ENCODE measurements around the gene CADPS2.

Gene CADPS2

GRCh38 chr7:122584676-122585251 is 301.5 kb downstream of the CADPS2 start:
- DNase-seq = no peak

- no peak for DNase-seq
Measured at GRCh38 chr7:122578350-122578749, 307.9 kb downstream of the CADPS2 start.

- no peak for DNase-seq
Measured at GRCh38 chr7:122577449-122578003, 308.7 kb downstream of the CADPS2 start.

DNA sequence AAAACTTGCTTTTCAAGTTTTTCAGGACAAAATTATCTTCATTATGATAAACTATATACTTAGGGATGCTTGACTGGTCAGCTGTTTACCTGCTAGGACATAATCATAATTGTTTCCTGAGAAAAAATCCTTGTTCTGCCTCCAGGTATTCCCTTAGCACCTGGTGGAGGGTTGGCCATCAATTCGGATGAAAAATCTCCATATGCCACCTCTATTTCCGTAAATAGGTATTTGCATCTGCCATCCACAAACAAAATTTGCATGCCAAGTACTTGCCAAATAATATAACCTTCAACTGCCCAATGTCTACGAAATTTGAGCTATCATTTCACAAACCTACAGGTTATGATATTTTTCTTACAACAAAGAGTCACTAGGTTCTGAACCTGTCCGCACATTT is 313.6 kb downstream of the CADPS2 start:
- no peak for DNase-seq

- DNase-seq = no peak
Measured at GRCh38 chr7:122561326-122561725, 324.9 kb downstream of the CADPS2 start.

DNA sequence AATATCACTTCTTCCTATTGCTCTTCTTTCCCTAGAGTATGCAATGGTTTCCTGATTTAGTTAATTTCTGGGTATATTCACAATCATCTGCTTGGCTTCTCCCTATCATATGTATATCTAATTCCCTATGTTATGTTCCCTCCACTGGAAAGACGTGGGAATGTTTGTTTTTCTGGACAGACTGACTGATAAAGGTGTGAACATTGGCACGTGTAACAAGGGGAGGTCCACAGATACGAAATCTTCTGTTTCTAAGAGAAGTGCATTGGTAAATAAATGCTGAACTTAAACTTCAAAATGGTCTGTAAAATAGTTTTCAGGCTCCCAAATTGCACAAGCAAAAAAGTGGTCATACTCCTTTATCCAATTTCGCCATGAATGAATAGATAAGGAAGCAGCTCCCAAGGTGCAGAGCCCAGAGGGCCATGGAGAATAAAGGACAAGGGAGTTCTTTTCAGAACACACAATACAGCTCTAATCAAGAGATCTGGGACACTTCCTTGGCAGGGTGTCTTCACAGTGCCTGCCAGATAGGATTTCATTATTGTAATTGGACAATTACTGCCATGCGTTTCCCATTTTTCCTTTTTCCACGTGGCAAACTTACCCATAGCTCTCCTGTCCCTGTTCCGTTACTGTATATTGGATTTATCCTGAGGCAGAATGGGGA is 329.3 kb downstream of the CADPS2 start:
- DNase-seq = no peak

DNA sequence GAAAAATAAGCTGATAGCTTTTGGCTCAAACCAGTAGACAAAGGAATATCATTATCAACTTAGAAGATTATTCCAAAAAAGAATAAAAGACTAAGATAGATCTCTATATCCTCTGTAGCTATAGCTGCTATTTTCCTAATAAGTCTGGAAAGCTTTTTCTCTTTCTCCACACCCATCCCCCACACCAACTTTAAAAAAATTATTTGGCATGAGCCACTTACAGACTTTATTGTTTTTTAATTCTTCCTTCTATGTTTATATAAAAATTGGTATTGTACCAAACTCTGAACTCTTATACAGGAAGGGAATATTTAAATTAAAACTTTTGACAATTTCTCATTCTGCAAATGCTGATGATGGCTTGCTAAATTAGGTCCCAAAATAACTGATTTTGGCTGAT is 330.0 kb downstream of the CADPS2 start:
- no peak for DNase-seq

- no peak for DNase-seq
Measured at GRCh38 chr7:122553761-122554160, 332.5 kb downstream of the CADPS2 start.

DNA sequence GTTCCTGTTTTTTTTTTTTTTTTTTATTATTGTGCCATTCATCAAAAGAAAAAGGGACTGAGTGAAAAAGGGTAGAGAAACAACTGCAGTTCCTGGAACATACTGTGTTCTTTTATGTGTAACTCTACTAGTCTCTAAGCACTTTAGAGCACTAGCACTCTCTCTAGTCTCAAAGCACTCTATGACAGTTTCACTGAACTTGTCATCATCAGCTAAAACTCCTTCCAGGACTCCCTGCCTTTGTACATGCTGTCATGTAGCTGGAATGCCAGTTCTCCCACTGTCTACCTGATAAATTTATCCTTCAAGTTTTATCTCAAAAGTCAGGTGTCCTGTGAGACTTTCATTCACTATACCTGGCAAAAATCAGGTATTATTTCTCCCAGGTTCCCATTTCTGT is 333.5 kb downstream of the CADPS2 start:
- DNase-seq = no peak

GRCh38 chr7:122550545-122550944 is 335.7 kb downstream of the CADPS2 start:
- no peak for DNase-seq

DNA sequence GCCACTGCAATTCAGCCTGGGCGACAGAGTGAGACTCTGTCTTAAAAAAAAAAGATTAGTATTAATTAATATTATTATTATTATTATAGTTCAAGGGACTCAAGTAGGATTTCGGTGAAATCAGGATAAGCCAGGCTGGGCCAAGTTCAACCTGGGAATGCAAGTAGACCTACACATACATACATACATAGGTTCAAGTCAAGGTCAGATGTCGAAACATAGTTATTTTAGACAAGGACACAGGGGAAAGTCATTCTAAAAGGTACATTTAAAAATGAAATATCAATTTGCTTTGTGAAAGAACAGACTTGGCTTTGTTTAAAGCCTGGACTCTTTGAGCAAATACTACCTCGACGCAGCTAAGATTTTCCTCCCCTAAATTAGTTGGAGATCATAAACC is 336.7 kb downstream of the CADPS2 start:
- no peak for DNase-seq

DNA sequence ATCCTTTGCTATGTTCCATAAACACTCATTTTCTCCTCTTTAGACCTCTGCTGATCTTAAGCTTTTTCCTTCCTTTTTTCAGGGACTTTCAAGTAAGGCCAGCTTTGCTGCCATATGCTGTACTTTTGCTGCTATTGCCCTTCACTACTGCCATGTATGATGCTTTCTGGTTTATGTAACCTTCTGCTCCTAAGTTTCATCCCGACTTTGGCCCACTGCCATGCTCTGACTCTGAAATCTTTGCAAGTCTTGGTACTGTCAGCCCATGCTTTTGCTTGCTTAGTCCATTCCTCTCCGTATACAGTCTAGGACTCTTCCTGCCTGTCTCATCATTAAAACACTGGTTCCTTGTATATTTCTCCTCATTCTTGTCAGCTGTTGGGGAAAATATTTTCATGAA is 339.8 kb downstream of the CADPS2 start:
- DNase-seq = no peak

GRCh38 chr7:122544463-122544862 is 341.8 kb downstream of the CADPS2 start:
- DNase-seq = no peak

GRCh38 chr7:122543891-122544290 is 342.4 kb downstream of the CADPS2 start:
- no peak for DNase-seq

DNA sequence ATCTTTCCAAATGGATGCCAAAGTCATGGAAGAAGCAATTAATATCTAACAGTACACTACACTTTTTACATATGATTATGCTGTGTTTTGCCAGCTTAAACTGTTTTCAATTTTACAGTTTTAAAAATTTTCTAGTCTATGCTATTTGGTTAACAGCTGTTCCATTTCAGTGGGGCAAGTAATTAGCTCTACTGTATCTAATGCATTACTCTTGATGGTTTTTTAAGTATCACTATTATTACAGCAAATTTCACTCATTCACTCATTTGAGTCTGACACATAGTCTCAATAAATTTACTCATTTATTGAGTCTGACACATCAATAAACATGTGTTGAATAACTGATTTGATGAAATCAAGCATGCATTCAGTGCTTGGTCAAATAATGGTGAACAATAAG is 343.1 kb downstream of the CADPS2 start:
- no peak for DNase-seq

GRCh38 chr7:122535086-122535485 is 351.2 kb downstream of the CADPS2 start:
- no peak for DNase-seq

DNA sequence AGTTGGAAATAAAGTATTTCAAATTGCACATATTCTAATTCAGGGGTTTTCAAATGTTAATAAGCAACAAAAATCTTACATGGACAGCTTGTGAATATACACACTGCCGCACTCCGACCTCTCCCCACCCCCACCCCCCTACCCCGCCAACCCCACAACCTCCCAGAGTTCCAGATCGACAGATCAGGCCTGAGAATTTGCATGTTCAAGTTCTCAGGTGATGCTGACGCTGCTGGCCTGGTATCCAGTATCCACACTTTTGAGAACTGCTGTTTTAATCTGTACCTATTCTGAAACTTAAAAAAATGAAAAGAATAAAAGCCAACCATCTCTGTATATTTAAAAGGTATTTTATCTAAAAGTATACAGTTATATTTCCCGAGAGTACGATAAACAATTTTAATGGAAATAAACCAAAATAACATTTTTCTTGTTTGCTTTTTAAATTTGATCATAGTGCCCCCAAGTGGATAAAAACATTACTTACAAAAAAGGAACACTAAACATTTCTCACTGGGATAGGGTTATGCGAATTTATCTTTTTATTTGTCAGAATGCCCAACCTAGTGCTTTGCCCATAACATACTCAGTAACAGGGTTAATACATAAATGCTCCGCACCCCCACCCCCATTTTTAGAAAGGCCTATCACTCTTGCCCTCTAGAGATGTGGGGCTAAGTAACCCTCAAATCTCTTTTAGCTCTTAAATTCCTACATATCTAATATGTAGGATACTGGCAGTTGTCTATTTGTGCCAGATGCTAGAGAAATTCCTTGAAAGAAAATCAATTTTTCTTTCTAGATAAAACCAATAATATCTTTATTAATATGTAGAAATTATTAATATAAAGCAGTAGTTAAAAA is 353.6 kb downstream of the CADPS2 start:
- no peak for DNase-seq

GRCh38 chr7:122528879-122529481 is 357.3 kb downstream of the CADPS2 start:
- DNase-seq = no peak

DNA sequence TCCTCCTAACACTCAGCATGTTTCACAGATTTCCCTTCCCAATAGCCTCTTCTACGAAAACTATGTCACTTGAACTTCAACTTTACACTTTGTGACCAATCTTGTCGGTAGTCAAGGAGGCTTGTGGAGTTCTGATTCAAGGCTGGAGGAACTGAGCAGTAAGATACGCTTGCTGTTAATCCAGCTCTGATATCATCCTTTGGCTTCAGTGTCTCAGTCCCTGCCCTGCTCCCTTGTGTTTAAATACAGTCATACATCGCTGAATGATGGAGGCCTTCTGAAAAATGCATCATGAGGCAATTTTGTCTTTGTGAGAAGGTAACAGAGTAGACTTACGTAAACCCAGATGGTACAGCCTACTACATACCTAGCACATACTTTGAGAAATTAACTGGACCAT is 360.9 kb downstream of the CADPS2 start:
- DNase-seq = no peak

DNA sequence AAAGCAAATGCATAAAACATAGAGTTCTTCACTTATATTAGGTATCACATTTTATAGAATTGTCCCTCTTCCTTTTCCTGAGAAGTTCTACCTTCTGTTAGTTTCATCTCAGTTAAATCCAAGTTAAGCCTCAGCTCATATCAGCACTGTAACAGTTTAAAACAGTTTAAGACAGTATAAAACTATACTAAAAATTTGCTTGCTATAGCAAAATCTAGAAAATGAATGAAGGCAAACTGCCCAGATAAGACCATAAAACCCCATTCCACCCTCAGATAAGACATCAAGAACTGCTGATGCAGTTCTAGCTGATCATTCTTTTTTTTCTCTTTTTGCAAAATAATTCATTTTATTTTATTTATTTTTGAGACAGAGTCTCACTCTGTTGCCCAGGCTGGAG is 364.5 kb downstream of the CADPS2 start:
- no peak for DNase-seq

DNA sequence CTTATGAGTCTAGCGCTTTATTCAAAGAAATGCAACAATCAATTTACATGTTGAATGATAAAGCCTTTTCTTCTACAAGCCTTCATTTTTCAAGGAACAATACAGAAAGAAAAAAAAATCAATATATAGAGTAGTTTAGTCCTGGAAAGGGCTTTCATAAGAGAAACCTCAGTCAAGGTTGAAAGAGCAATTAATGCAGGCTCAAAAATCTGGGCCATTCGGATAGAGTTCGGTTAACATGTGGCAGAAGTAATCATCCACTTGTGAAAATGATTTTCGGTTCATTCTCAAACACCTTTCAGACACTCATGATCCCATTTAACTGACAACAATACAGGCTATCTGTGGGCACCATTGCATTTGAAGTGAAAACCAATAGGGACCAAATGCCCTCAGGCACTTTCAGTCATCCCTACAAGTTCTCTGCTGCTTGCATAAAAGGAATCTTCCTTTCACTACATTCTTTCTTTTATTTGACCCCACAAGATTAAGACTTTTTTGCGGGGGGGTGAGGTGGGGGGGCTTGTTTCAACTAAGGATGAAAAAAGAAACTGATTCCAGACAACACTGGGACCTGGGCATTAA is 365.2 kb downstream of the CADPS2 start:
- DNase-seq = peak; percentile 65

DNA sequence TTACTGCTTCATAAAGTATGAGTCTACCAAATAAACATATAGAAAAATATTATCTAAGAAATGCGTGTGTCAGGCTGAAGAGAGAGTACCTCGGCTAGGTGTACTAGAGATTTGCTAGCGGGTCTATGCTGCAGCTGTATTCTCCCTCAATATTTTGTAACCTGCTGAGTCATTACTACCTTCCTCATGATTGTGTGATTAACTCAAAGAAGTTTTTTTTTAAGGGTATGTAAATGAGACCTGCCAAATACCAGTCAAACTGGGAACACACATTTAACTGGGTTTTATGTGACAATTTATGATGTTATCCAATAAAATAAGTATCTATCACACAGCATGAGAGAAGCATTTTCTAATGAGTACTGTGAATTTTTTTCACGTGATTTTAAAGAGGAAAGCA is 367.8 kb downstream of the CADPS2 start:
- DNase-seq = no peak

- DNase-seq = no peak
Measured at GRCh38 chr7:122517576-122517975, 368.7 kb downstream of the CADPS2 start.

Measured in NCI-H2107 (cell line).